NK-92 (cell line): Measurements from ENCODE around the gene UHRF1.
"Not testable (repeated sequence)": the region's sequence is repeated elsewhere in the genome, so short reads cannot be mapped to it uniquely, and the experiment has no call there.

Experiments
- DNase-seq: peaks from one replicate; lab custom pipeline; 2025; ENCODE audit not compliant: unreplicated experiment; lab: John Stamatoyannopoulos, UW

UHRF1 gene

DNA sequence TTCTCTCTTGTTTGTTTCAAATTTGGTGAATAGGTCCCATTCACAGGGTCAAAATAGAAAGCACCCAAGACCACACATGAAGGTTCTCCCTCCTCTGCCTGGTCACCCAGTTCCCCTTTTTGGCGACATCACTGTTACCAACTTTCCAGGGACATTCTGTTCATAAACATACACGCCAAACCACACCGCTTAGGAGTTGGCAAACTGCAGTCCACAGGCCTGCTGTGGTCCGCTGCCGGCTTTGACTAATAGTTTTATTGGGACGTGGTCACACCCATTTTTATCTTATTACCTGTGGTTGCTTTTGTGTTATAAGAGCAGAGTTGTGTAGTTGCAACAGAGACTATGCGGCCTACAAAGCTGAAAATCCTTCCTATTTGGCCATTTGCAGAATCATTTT is 24.2 kb downstream of the UHRF1 start:
- DNase-seq = no peak

DNA sequence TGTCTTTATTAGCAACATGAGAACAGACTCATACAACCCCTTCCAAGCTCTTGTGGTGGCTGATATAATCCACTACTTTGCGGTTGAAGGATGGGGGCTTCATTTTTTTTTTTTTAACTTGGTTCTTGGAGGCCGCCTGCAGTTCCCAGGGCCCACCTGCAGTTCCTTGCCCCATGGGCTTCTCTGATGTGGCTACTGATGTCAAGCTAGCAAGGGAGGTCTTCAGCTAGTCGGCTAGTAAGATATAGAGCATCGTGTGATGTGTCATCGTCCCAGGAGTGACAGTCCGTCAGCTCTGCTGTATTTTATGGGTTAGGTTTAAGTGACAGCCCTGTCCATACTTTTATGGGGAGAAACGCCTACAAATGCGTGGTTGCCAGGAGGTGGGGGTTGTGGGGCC is 26.1 kb downstream of the UHRF1 start:
- no peak for DNase-seq

DNA sequence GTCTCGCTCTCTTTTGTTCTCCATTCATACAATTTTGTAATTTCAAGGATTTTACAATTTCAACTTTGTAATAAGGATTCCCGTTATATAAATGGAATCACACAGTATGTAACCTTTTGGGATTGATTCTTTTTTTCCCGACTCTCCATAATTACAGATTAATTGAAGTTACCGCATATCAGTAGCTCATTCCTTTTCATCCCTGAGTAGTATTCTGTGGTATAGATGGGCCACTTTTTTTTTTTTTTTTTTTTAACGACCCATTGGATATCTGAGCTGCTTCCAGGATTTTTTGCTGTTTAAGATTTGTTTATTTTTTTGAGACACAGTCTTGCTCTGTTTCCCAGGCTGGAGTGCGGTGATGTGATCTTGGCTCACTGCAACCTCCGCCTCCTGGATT is 27.8 kb downstream of the UHRF1 start:
- DNase-seq = no peak

DNA sequence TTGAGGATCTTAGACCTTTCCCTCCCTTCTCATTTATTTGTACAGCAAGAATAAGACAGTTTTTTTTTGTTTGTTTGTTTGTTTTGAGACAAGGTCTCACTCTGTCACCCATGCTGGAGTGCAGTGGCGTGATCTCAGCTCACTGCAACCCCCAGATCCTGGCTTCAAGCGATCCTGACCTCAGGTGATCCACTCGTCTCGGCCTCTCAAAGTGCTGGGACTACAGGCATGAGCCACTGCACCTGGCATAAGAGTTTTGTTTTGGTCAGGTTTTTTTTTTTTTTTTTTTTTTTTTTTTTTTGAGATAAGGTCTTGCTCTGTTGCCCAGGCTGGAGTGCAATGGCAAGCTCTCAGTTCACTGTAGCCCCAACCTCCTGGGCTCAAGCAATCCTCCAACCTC is 29.2 kb downstream of the UHRF1 start:
- not testable (repeated sequence) for DNase-seq

DNA sequence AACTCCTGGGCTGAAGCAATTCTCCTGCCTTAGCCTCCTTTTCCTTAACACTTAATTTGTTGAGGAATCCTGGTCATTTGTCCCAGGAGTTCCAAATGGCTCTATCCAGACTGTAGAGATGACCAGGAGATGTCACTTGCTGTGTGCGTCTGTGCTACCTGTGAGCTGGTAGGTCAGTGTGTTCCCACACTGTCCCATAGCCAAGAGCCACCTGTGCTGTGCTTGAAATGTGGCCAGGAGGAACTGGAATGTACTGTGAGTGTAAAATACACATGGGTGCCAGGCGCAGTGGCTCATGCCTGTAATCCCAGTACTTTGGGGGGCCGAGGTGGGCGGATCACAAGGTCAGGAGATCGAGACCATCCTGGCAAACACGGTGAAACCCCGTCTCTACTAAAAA is 30.2 kb downstream of the UHRF1 start:
- DNase-seq = no peak

DNA sequence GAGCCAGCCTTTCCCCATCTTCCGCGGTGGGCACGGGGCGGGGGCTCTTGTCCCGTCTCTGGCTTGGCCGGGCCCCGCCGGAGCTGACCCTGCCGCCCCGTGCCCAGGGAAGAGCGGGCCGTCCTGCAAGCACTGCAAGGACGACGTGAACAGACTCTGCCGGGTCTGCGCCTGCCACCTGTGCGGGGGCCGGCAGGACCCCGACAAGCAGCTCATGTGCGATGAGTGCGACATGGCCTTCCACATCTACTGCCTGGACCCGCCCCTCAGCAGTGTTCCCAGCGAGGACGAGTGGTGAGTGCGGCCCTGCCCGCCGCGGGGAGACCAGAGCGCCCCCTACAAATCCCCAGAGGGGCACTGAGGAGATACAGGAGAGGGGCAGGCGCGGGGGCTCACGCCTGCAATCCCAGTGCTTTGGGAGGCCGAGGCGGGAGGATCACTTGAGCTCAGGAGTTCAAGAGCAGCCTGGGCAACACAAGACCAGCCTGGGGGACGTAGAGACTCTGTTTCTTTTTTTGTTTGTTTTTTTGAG is 32.4 kb downstream of the UHRF1 start:
- not testable (repeated sequence) for DNase-seq

DNA sequence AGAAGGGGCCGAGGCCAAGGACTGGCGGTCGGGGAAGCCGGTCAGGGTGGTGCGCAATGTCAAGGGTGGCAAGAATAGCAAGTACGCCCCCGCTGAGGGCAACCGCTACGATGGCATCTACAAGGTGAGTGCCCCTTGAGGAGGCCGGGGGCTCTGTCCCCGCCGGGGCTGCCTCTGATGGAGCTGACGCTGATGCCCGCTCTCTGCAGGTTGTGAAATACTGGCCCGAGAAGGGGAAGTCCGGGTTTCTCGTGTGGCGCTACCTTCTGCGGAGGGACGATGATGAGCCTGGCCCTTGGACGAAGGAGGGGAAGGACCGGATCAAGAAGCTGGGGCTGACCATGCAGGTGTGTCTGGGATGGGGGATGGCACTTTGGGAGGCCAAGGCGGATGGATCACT is 41.3 kb downstream of the UHRF1 start:
- DNase-seq = not testable (repeated sequence)

DNA sequence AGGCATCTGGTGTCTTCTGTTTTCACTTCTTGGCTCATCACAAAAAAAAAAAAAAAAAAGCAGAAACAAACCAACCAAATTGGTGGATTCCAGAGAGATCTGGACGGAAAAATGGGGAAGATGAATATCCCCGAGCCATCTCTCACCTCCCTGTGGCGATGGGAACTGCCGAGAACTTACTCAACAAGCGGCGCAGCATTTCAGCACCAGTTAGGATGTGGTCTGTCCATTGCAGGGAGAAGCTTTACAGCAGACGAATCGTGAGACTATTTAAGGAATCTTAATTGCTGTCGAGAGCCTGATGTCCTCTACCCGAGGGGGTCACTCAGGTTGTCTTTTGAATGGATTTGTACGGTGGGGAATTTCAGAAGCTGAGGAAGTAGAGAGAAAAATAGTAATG is 42.4 kb downstream of the UHRF1 start:
- DNase-seq = no peak

DNA sequence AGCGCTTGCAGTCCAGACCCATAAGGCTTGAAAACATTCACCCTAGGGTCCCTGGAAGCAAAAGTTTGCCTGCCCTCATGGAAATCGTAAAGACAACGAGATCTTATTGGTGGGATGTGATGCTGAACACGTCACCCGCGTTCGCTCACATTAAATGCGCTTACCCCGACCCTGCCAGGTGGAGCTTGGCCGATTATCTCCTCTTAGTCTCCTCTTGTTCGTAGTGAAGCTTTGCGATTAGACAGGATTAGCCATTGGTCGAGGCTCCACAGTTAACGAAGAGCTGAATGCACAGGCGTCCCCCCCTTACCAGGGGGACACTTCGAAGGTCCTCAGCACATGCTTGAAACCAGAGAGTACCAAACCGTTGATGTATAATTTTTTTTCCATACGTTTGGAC is 43.6 kb downstream of the UHRF1 start:
- no peak for DNase-seq

DNA sequence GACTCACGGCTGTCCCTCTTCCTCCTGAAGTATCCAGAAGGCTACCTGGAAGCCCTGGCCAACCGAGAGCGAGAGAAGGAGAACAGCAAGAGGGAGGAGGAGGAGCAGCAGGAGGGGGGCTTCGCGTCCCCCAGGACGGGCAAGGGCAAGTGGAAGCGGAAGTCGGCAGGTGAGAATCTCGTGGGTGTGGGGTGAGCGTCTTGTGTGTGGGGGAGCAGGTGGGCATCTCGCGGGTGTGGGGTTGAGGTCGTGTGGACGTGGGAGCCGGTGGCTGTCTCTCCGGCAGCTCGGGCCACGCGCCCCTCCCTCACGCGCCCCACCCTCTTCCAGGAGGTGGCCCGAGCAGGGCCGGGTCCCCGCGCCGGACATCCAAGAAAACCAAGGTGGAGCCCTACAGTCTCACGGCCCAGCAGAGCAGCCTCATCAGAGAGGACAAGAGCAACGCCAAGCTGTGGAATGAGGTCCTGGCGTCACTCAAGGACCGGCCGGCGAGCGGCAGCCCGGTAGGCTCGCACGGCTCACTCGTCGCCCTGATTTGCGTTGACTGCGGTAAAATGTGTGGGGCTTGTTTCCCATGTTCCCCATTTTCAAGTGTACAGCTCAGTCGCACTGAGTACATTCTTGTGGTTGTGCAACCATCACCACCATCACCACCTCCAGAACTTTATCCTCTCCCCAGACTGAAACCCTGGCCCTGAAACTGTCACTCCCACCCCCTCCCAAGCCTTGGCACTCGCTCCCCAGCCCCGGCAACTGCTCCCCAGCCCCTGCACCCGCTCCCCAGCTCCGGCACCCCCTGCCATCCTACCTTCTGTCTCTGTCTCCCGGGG is 45.2 kb downstream of the UHRF1 start:
- DNase-seq = not testable (repeated sequence)

DNA sequence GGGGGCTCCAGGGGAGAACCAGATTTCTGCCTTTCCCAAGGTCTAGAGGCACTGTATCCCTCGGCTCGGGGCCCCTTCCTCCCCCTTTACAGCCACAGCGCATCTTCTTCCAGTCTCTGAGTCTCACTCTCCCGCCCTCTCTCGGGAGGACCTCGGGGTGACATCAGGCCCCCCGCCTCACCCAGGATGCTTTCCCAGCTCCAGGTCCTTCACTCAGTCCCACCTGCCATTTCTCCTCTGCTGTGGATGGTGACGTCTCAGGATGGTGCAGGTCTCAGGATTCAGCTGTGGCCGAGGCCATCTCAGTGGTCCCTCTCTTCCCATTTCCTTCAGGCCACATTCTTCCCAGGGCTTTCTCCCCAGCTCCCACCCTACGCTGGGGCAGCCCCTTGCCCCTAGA is 46.0 kb downstream of the UHRF1 start:
- no peak for DNase-seq

DNA sequence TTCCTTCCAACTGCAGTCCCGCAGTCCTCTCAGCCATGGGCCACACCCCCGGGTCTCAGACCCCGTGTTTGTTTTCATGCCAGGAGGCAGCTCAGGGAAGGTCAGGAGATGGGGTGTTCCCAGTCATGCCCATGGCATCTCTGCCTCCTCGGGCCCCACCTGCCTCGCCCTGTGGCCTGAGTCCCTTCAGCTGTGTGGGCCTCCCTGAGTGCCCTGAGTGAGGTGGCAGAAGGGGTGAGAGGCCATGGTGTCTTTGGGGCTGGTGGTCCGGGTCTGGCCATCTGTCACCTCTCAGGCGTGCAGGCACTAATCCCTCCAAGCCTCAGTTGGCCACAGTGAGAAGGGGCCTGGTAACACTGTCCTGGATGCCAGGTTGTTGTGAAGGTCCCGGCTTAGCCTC is 48.7 kb downstream of the UHRF1 start:
- DNase-seq = no peak

DNA sequence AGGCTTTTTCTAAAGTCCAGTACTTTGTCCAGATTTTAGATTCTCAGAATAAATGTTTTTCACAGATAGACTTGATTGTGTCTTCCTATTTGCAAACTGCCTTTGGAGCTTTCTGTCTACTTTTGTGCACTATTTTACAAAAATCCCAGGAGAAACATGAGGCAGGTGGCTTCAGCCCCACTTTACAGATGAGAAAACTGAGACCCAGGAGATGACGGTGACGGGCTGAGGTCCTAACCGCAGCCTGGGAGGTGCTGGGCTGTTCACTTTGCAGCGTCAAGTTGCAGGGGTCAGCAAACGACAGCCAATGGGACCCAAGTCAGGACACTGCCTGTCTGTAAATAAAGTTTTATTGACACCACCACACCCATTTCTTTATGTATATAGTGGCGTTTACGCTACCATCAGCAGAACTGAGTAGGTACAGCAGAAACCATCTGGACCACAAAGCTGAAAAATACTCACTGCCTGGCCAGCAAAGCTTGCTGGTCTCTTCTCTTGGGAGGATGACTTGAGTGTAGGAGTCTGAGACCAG is 52.9 kb downstream of the UHRF1 start:
- DNase-seq = no peak

DNA sequence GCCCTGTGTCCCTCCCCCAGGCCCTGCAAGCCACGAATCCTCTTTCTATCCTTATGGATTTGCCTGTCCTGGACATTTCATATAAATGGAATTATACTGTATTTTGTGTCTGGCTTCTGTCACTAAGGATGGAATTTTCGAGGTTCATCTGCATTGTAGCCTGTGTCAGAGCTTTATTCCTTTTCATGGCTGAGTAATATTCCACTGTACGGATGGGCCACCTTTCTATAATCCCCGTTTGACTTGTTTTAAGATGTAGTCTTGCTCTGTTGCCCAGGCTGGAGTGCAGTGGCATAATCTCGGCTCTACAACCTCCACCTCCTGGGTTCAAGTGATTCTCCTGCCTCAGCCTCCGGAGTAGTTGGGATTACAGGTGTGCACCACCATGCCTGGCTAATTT is 55.8 kb downstream of the UHRF1 start:
- no peak for DNase-seq

DNA sequence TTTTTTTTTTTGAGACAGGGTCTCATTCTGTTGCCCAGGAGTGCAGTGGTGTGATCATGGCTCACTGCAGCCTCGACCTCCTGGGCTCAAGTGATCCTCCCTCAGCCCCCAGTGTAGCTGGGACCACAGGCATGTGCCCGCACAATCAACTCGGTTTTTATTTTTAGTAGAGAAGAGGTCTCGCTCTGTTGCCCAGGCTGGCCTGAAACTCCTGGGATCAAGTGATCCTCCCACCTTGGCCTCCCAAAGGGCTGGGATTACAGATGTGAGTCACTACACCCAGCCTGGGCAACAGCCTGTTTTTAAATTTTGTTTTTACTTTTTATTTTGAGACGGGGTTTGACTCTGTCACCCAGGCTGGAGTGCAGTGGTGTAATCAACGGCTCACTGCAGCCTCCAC is 57.3 kb downstream of the UHRF1 start:
- DNase-seq = no peak

DNA sequence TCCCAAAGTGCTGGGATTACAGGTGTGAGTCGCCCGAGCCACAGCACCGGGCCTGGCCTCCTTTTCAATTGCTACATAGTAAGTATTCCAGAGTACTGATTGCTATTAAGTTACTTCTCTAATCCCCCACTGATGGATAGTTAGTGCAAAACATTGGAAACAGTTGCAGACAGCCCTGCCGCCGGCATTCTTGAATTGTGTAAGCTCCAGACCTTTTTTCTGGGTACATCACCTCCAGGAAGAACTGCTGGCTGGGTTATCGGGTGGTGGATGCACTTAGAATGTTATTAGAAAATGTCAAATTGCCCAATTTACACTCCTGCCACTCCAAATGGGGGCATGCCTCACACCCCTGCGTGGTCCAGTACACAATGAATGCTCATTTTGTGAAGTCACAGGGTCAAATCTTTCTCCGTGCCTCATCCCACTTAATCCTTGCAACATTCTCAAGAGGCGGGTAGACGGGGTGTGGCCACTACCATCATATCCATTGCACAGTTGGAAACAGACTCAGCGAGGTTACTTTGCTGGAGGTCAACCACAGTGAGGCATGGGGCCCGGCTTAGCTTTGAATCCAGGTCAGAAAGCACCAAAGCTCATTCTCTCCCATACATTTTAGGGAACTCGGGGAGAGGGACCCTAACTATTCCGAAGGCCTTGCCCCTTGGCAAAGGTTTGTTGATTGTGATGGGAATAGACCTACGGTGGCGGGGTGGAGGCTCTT is 58.6 kb downstream of the UHRF1 start:
- no peak for DNase-seq

DNA sequence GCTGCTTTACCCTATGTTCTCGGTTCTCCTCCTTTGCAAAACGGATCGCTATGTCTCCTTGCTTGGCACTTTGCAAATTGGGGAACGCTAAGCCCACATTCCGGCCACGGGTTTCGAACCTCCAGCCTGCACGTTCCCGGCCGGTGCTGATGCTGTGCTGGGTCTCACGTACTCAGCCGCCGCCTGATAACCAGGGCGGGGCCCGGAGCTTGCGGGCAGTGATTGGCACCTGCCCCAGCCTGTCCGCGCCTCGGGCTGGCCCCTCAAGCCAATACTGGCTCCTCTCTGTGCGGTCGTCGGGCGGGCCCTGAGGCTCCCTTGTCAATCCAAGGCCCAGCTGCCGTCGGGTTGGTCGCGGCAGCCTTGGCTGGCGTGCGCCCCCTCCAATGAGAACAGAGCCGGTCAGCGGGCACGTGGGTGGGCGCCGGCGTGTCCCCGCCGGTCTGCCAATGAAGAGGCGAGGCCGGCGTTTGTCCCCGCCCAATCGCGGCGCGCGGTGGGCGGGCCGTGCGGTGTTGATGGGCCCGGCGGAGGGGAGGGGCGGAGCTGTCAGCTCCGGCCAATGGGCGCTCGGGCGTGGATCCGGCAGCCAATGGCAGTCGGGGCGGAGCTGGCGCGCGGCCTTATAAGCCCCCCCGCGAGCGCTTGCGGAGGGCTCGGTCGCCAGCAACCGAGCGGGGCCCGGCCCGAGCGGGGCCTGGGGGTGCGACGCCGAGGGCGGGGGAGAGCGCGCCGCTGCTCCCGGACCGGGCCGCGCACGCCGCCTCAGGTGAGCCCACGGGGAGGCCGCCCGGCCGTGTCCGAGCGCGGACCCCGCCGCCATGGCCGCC is 59.4 kb downstream of the UHRF1 start, which contains the start of gene KDM4B:
Gene KDM4B (plus strand): TSS at position 652 of the 830 bp plus-strand sequence. CDS start 63,778 bp downstream, outside the sequence.
- peak; percentile 93 for DNase-seq

DNA sequence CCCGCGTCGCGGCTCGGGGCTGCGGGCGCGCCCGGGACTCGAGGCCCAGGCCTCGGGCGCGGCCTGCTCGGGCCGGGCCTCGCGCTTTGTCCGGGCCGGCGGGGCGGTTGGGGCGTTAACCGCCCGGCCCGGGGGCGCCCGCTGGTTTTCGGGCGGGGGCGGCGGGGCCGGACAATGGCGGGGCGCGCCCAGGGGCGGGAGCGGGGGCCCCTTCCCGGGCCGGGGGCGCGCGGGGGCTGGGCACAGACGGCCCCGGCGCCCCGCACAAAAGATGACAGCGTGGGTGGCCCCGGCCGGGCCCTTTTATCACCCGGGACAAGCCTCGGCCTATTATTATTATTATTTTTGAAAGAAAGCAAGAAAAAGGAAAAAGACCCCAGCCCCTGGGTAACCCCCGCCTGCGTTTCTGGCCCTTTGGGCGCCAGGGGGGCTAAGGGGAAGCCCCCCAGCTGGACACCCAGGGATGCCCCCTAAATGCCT is 60.0 kb downstream of the UHRF1 start:
- DNase-seq = no peak

DNA sequence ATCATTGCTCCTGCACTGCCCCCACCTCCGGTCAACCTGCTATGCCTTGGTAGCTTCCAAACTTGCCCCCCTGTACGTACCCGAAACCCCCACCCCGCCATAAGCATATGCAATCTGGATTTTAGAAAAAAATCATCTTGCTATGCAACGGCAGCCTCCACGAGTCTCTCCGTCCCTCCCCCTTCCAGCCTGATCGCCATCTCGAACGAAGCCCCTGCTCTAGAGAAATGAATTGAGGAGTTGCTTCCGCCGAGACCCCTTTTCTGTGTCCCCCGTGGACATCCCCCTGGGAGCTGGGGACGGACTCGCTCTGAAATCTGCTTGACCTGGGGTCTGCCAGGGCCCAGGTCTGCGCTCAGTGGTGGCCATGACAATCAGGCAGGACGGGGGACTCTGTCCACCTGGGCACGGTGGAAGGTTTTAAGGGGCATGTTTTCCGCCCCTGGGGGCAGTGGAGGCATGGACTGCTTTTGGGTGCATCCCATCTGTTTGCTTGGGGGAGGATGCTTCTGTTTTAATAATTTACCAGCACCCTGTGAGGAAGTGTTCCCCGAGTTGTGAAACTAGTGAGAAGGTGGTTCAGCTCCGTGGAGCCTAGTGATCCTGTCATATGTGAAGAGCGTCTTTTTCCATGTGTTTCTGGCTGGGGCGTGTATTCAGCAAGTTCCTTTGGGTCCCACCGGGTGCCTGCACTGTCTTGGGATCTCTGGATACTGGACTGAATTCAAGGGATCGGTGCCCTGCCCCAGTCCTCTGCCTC is 60.7 kb downstream of the UHRF1 start:
- no peak for DNase-seq
